Stimulated activated CD4-positive, alpha-beta T cell treated with anti-CD3 and anti-CD28 coated beads, Interleukin-4, amount 100 ng/mL, for 1 hour (primary cell): Measurements from ENCODE around the gene NPR1.
"Not testable (repeated sequence)": the region's sequence is repeated elsewhere in the genome, so short reads cannot be mapped to it uniquely, and the experiment has no call there.

ENCODE experiments used
- DNase-seq: peaks from one replicate; pipeline ENCODE4 v3.0.0-alpha.2; 2020

Gene NPR1

GRCh38 chr1:153678519-153679336 is at the start of gene NPR1:
TSS of gene NPR1 (plus strand) at chr1:153678688. CDS start at chr1:153679109, 421 bp downstream.
- DNase-seq, result peak; percentile 34

- no peak for DNase-seq
Measured at GRCh38 chr1:153629343-153629665, 49.2 kb upstream of the NPR1 start.

- no peak for DNase-seq
Measured at GRCh38 chr1:153629971-153630370, 48.5 kb upstream of the NPR1 start.

- no peak for DNase-seq
Measured at GRCh38 chr1:153630384-153630783, 48.1 kb upstream of the NPR1 start.

GRCh38 chr1:153631047-153632022 is 47.2 kb upstream of the NPR1 start:
- DNase-seq, result no peak

- no peak for DNase-seq
Measured at GRCh38 chr1:153633161-153633753, 45.2 kb upstream of the NPR1 start.

- peak; percentile 94 for DNase-seq
Measured at GRCh38 chr1:153633754-153634665, 44.5 kb upstream of the NPR1 start, which contains the start of gene CHTOP. TSS of gene CHTOP (plus strand) at chr1:153634066. CDS start at chr1:153636589, 2,523 bp downstream.

GRCh38 chr1:153635872-153636271 is 42.6 kb upstream of the NPR1 start:
- no peak for DNase-seq

- DNase-seq, result no peak
Measured at GRCh38 chr1:153636312-153636711, 42.2 kb upstream of the NPR1 start.

GRCh38 chr1:153638261-153638660 is 40.2 kb upstream of the NPR1 start:
- no peak for DNase-seq

- DNase-seq, result no peak
Measured at GRCh38 chr1:153639280-153639679, 39.2 kb upstream of the NPR1 start.

- not testable (repeated sequence) for DNase-seq
Measured at GRCh38 chr1:153640213-153640612, 38.3 kb upstream of the NPR1 start.

- no peak for DNase-seq
Measured at GRCh38 chr1:153640861-153641260, 37.6 kb upstream of the NPR1 start.

GRCh38 chr1:153642161-153642560 is 36.3 kb upstream of the NPR1 start:
- no peak for DNase-seq

- DNase-seq, result no peak
Measured at GRCh38 chr1:153643100-153643499, 35.4 kb upstream of the NPR1 start.

GRCh38 chr1:153643816-153644215 is 34.7 kb upstream of the NPR1 start:
- no peak for DNase-seq

GRCh38 chr1:153646672-153647345 is 31.7 kb upstream of the NPR1 start:
- DNase-seq, result no peak

- no peak for DNase-seq
Measured at GRCh38 chr1:153647346-153647714, 31.2 kb upstream of the NPR1 start.

GRCh38 chr1:153648000-153648643 is 30.4 kb upstream of the NPR1 start:
- DNase-seq, result no peak

GRCh38 chr1:153649137-153649862 is 29.2 kb upstream of the NPR1 start:
- no peak for DNase-seq
